ENCODE results near the gene ISY1. TPM values are rescaled to one million over a fixed set of nuclear protein-coding genes. Genes with fewer than 3 reads are reported as not detected.
"Not testable (repeated sequence)": the region's sequence is repeated elsewhere in the genome, so short reads cannot be mapped to it uniquely, and the experiment has no call there.

ISY1 gene
- total and polyA plus RNA-seq, 7 donors = 18.0 to 31.2 (median 25.2) TPM

DNA sequence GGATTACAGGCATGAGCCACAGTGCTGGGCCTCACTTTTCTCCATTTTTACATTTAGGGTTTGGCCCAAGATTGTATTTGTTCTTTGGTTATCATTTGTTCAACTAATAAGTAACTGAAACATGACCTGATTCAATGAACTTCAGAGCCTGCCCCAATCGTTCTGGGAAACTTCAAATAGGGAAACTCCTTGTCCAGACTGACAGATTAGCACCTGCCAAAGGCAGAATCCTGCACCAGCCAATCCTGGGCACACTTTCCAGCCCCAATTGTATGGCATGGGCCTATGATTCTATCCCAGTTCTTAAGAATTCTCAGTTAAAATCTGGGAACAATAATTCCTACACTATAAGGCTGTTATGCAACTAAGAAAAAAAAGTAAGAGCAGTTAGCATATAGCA, 21.0 kb downstream of the ISY1 start:
- no peak overlapping the region for H3K4me3 ChIP-seq
- no peak for DNase-seq
- no peak overlapping the region for H3K27ac ChIP-seq
- no peaks in the 10 kb centered on the region for H3K4me1 ChIP-seq
- H3K36me3 ChIP-seq = peaks cover 9 to 90% (median 36%) of the 10 kb centered on the region in 4 donors
- H3K27me3 ChIP-seq = no peaks in the 10 kb centered on the region
- TF ChIP-seq, protein P1, sequence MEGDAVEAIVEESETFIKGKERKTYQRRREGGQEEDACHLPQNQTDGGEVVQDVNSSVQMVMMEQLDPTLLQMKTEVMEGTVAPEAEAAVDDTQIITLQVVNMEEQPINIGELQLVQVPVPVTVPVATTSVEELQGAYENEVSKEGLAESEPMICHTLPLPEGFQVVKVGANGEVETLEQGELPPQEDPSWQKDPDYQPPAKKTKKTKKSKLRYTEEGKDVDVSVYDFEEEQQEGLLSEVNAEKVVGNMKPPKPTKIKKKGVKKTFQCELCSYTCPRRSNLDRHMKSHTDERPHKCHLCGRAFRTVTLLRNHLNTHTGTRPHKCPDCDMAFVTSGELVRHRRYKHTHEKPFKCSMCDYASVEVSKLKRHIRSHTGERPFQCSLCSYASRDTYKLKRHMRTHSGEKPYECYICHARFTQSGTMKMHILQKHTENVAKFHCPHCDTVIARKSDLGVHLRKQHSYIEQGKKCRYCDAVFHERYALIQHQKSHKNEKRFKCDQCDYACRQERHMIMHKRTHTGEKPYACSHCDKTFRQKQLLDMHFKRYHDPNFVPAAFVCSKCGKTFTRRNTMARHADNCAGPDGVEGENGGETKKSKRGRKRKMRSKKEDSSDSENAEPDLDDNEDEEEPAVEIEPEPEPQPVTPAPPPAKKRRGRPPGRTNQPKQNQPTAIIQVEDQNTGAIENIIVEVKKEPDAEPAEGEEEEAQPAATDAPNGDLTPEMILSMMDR (IDR thresholded peaks at IDR 0.05) = no peak
- TF ChIP-seq EP300 (IDR thresholded peaks at IDR 0.05) (no peak), POLR2A (IDR thresholded peaks at IDR 0.05) (no peak), POLR2AphosphoS5 (IDR thresholded peaks at IDR 0.05) (no peak)
- intact Hi-C loops (cut with DNase I) = no loop called here
- H3K9me3 ChIP-seq = no peaks in the 10 kb centered on the region
- WGBS, 2 donors = 53 to 68% methylated on average over 1 of the region's 1 CpG

- H3K9me3 ChIP-seq; intact Hi-C loops (cut with DNase I); DNase-seq; H3K27ac ChIP-seq; H3K4me3 ChIP-seq; H3K4me1 ChIP-seq; H3K27me3 ChIP-seq: not testable (repeated sequence)
- H3K36me3 ChIP-seq = peaks cover 18 to 97% (median 62%) of the 10 kb centered on the region in 4 donors
- WGBS, 2 donors = 96 to 97% methylated on average over 10 of the region's 10 CpGs
Measured at GRCh38 chr3:129136275-129136674, 24.6 kb downstream of the ISY1 start.

GRCh38 chr3:129132097-129132866, 28.6 kb downstream of the ISY1 start:
- no peak overlapping the region for H3K27ac ChIP-seq
- no peak for DNase-seq
- WGBS, 2 donors = 87 to 95% methylated on average over 5 of the region's 5 CpGs
- no peaks in the 10 kb centered on the region for H3K4me1 ChIP-seq
- no peaks in the 10 kb centered on the region for H3K27me3 ChIP-seq
- no peak overlapping the region for H3K4me3 ChIP-seq
- H3K9me3 ChIP-seq = no peaks in the 10 kb centered on the region
- peaks cover 17 to 99% (median 65%) of the 10 kb centered on the region in 4 donors for H3K36me3 ChIP-seq
- TF ChIP-seq EP300 (IDR thresholded peaks at IDR 0.05) (no peak), POLR2A (IDR thresholded peaks at IDR 0.05) (no peak), POLR2AphosphoS5 (IDR thresholded peaks at IDR 0.05) (no peak)
- TF ChIP-seq, protein P1 (IDR thresholded peaks at IDR 0.05) = no peak
- intact Hi-C loops (cut with DNase I) = no loop called here

GRCh38 chr3:129131465-129132088, 29.3 kb downstream of the ISY1 start:
- no peak for DNase-seq
- H3K9me3 ChIP-seq = no peaks in the 10 kb centered on the region
- no peak for TF ChIP-seq EP300 (IDR thresholded peaks at IDR 0.05)
- TF ChIP-seq POLR2AphosphoS5 (IDR thresholded peaks at IDR 0.05) = no peak
- no peak for TF ChIP-seq POLR2A (IDR thresholded peaks at IDR 0.05)
- TF ChIP-seq, protein P1 (IDR thresholded peaks at IDR 0.05) = no peak
- H3K36me3 ChIP-seq = peaks cover 17 to 95% (median 63%) of the 10 kb centered on the region in 4 donors
- 84 to 91% methylated on average over 2 of the region's 2 CpGs for WGBS, 2 donors
- H3K27ac ChIP-seq = no peak overlapping the region
- H3K4me1 ChIP-seq = no peaks in the 10 kb centered on the region
- no peak overlapping the region for H3K4me3 ChIP-seq
- intact Hi-C loops (cut with DNase I) = no loop called here
- no peaks in the 10 kb centered on the region for H3K27me3 ChIP-seq

DNA sequence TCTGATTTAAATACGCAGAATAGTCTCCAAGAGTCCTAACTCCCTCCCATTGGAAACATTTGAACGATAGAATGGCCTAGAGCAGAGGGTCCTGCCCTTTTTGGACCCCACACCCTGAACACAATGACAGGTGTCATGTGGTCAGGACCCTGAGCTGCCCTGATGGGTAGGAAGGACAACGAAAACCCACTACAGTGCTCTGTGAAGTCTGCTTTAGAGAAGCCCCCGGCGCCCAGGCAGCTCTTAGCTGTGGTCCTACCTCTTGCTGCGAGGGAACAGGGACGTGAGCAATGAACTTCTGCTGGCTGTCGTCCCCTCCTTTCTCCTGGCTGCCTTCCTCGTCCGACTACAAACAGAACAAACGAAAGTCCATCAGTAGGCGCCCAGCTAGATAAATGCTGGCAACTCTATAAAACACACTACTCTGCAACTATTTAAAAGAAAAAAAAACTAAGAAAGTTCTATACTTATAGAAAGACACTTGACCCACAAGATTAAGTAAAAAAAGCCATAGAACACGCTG, 30.5 kb downstream of the ISY1 start:
- Histone ChIP-seq H3K4me1 (no peaks in the 10 kb centered on the region), H3K27me3 (no peaks in the 10 kb centered on the region), H3K36me3 (peaks cover 17 to 83% (median 58%) of the 10 kb centered on the region in 4 donors), H3K4me3 (no peak overlapping the region), H3K9me3 (no peaks in the 10 kb centered on the region), H3K27ac (no peak overlapping the region)
- 93 to 94% methylated on average over 13 of the region's 13 CpGs for WGBS, 2 donors
- TF ChIP-seq, protein P1 (IDR thresholded peaks at IDR 0.05) = no peak
- TF ChIP-seq POLR2A (IDR thresholded peaks at IDR 0.05) = no peak
- TF ChIP-seq EP300 (IDR thresholded peaks at IDR 0.05) = no peak
- TF ChIP-seq POLR2AphosphoS5 (IDR thresholded peaks at IDR 0.05) = no peak
- no peak for DNase-seq
- intact Hi-C loops (cut with DNase I) = no loop called here

Measured in sigmoid colon (tissue), 7 donors.